H1 (cell line): ENCODE measurements around the gene SPATA32. TPM values are rescaled to one million over a fixed set of nuclear protein-coding genes. Genes with fewer than 3 reads are reported as not detected.

Experiments
- CTCF ChIA-PET: fragments of 300-600 bp; sonication (Branson Sonifier 250); formaldehyde crosslinking; loops from one replicate; lab custom pipeline; 2021; ENCODE audit not compliant: partially characterized antibody; lab: Charles Lee
- POLR2A ChIA-PET: fragments of 300-600 bp; sonication (Branson Sonifier 250); formaldehyde crosslinking; loops from one replicate; lab custom pipeline; 2021; ENCODE audit warnings: inconsistent platforms; ENCODE audit not compliant: partially characterized antibody; lab: Charles Lee
- DNase-seq, 2 experiments: peaks; one replicate each; pipeline versions ENCODE4 v3.0.0 to v3.0.0-alpha.2; 2010 to 2022; ENCODE audit warnings: low spot score in 2 of 2, low read depth in 1 of 2, mixed read lengths in 1 of 2
- FAIRE-seq: peaks from 2 replicates; lab custom pipeline; 2011; peaks lifted over from hg19 to GRCh38; lab: Jason Lieb, UNC
- H2AFZ ChIP-seq: 2 replicates; pipeline ENCODE4 v1.8.1; 2012; ENCODE audit warnings: low read length, inconsistent platforms
- H2AK5ac ChIP-seq: 2 replicates; pipeline ENCODE4 v1.6.1; 2013; ENCODE audit warnings: low read depth, low read length
- H2BK120ac ChIP-seq: replicated peaks from 2 replicates; pipeline ENCODE3; 2013; ENCODE audit warnings: low read depth, low read length, inconsistent platforms
- H2BK12ac ChIP-seq: 2 replicates; pipeline ENCODE4 v1.6.1; 2013; ENCODE audit warnings: low read depth, low read length
- H2BK15ac ChIP-seq: 2 replicates; pipeline ENCODE4 v1.6.1; 2013; ENCODE audit warnings: low read length
- H2BK20ac ChIP-seq: 2 replicates; pipeline ENCODE4 v1.6.1; 2013; ENCODE audit warnings: low read length
- H2BK5ac ChIP-seq: 2 replicates; pipeline ENCODE4 v1.6.1; 2013; ENCODE audit warnings: low read depth, low read length
- H3K14ac ChIP-seq: 2 replicates; pipeline ENCODE4 v1.6.1; 2013; ENCODE audit warnings: inconsistent platforms; ENCODE audit not compliant: insufficient read length
- H3K18ac ChIP-seq: 2 replicates; pipeline ENCODE4 v1.6.1; 2013; ENCODE audit warnings: low read length; ENCODE audit errors: extremely low read depth
- H3K23ac ChIP-seq: 2 replicates; pipeline ENCODE4 v1.6.1; 2013; ENCODE audit warnings: inconsistent platforms; ENCODE audit not compliant: insufficient read length
- H3K23me2 ChIP-seq: 2 replicates; pipeline ENCODE4 v1.6.1; 2013; ENCODE audit warnings: low read depth, low read length
- H3K27ac ChIP-seq: 2 replicates; pipeline ENCODE4 v1.6.1; 2011; ENCODE audit warnings: low read depth, low read length, inconsistent platforms
- H3K27me3 ChIP-seq, 4 experiments: replicated peaks in 1 of 4; 1 replicate in 1 of 4; 2 replicates in 3 of 4; pipeline versions ENCODE4 v1.6.1 to v1.8.1; 2011 to 2013; ENCODE audit warnings: low read length in 3 of 4, mild to moderate bottlenecking in 3 of 4, inconsistent platforms in 2 of 4, mixed read lengths in 2 of 4, moderate library complexity in 1 of 4; ENCODE audit not compliant: control insufficient read depth in 3 of 4, insufficient read depth in 3 of 4; ENCODE audit errors: extremely low read depth in 1 of 4
- H3K36me3 ChIP-seq, 4 experiments: 2 replicates each; pipeline versions ENCODE4 v1.6.1 to v1.8.1; 2011 to 2013; ENCODE audit warnings: mild to moderate bottlenecking in 4 of 4, low read length in 3 of 4, moderate library complexity in 2 of 4, control low read depth in 1 of 4, inconsistent platforms in 1 of 4; ENCODE audit not compliant: insufficient read depth in 4 of 4, control insufficient read depth in 2 of 4
- H3K4ac ChIP-seq: replicated peaks from 2 replicates; pipeline ENCODE3; 2013; ENCODE audit warnings: low read length, low read depth, mixed read lengths, inconsistent platforms; ENCODE audit not compliant: insufficient read length
- H3K4me1 ChIP-seq, 4 experiments: replicated peaks in 1 of 4; 1 replicate in 1 of 4; 2 replicates in 3 of 4; pipeline versions ENCODE4 v1.6.1 to v1.8.1; 2011 to 2013; ENCODE audit warnings: low read length in 3 of 4, inconsistent platforms in 2 of 4, mixed read lengths in 1 of 4; ENCODE audit not compliant: insufficient read depth in 4 of 4, control insufficient read depth in 3 of 4
- H3K4me2 ChIP-seq, 2 experiments: 2 replicates each; pipeline versions ENCODE4 v1.6.1 to v1.8.1; 2011 to 2013; ENCODE audit warnings: low read depth in 2 of 2, low read length in 2 of 2, control low read depth in 1 of 2, inconsistent platforms in 1 of 2, mild to moderate bottlenecking in 1 of 2; ENCODE audit not compliant: insufficient read depth in 1 of 2
- H3K4me3 ChIP-seq, 4 experiments: fragments of 200-600, 300-600 bp in 1 of 4; sonication (generic), shearing (Covaris generic), sonication (Bioruptor Twin) in 1 of 4; 2 replicates each; pipeline versions ENCODE4 v1.5.1 to v1.8.1; 2011 to 2016; ENCODE audit warnings: low read length in 4 of 4, low read depth in 3 of 4, control low read depth in 2 of 4, inconsistent platforms in 2 of 4, mild to moderate bottlenecking in 2 of 4, mixed read lengths in 1 of 4, moderate library complexity in 1 of 4; ENCODE audit not compliant: insufficient read depth in 2 of 4; ENCODE audit errors: extremely low read depth in 1 of 4
- H3K56ac ChIP-seq: replicated peaks from 2 replicates; pipeline ENCODE3; 2013; ENCODE audit warnings: low read depth, mild to moderate bottlenecking, mixed read lengths, low read length, inconsistent platforms; ENCODE audit not compliant: insufficient read length
- H3K79me1 ChIP-seq: 2 replicates; pipeline ENCODE4 v1.6.1; 2013; ENCODE audit warnings: low read depth, low read length, control low read depth
- H3K79me2 ChIP-seq, 2 experiments: 2 replicates each; pipeline versions ENCODE4 v1.6.1 to v1.8.1; 2012 to 2013; ENCODE audit warnings: low read length in 2 of 2, mild to moderate bottlenecking in 2 of 2, inconsistent platforms in 1 of 2; ENCODE audit not compliant: insufficient read depth in 2 of 2, control insufficient read depth in 1 of 2
- H3K9ac ChIP-seq, 4 experiments: replicated peaks in 1 of 4; 1 replicate in 1 of 4; 2 replicates in 3 of 4; pipeline versions ENCODE4 v1.6.1 to v1.8.1; 2011 to 2013; ENCODE audit warnings: low read depth in 3 of 4, low read length in 3 of 4, control low read depth in 2 of 4, mild to moderate bottlenecking in 2 of 4, moderate library complexity in 2 of 4, inconsistent platforms in 1 of 4; ENCODE audit errors: extremely low read depth in 1 of 4
- H3K9me3 ChIP-seq, 2 experiments: 2 replicates each; pipeline versions ENCODE4 v1.6.1 to v1.8.1; 2012 to 2013; ENCODE audit warnings: mild to moderate bottlenecking in 2 of 2, moderate library complexity in 2 of 2, control low read depth in 1 of 2, inconsistent platforms in 1 of 2, low read depth in 1 of 2, low read length in 1 of 2, mixed read lengths in 1 of 2; ENCODE audit not compliant: insufficient read depth in 2 of 2
- H4K20me1 ChIP-seq, 2 experiments: replicated peaks in 1 of 2; 2 replicates each; pipeline versions ENCODE3 to v1.8.1; 2011 to 2013; ENCODE audit warnings: inconsistent platforms in 2 of 2, low read length in 2 of 2, mild to moderate bottlenecking in 1 of 2; ENCODE audit not compliant: insufficient read depth in 2 of 2, control insufficient read depth in 1 of 2
- H4K5ac ChIP-seq: 2 replicates; pipeline ENCODE4 v1.6.1; 2013; ENCODE audit warnings: low read length, low read depth, mixed read lengths, inconsistent platforms; ENCODE audit not compliant: insufficient read length
- H4K8ac ChIP-seq: 2 replicates; pipeline ENCODE4 v1.8.0; 2013; ENCODE audit warnings: mild to moderate bottlenecking, moderate library complexity, low read length, inconsistent platforms; ENCODE audit not compliant: insufficient read depth; ENCODE audit errors: extremely low read depth
- H4K91ac ChIP-seq: replicated peaks from 2 replicates; pipeline ENCODE3; 2013; ENCODE audit warnings: low read length, mixed read lengths, inconsistent platforms; ENCODE audit not compliant: insufficient read length
- HDAC2 ChIP-seq, 2 experiments: fragments of 300-600 bp in 1 of 2; sonication (generic) in 1 of 2; IDR thresholded peaks; 2 replicates each; pipeline ENCODE4 v1.6.1; 2011 to 2012; ENCODE audit warnings: low read depth in 2 of 2, low read length in 2 of 2, mild to moderate bottlenecking in 2 of 2, moderate library complexity in 2 of 2, borderline replicate concordance in 1 of 2, inconsistent platforms in 1 of 2
- WGBS, 2 experiments: shearing (Covaris generic) in 1 of 2; methylation state at CpG; one replicate each; pipeline versions ENCODE4 v1.1.6 to v1.1.7; 2013 to 2015; ENCODE audit warnings: low lambda C conversion rate in 2 of 2, mixed read lengths in 2 of 2, inconsistent platforms in 1 of 2, low coverage in 1 of 2, missing lambda C conversion rate in 1 of 2; ENCODE audit not compliant: insufficient replicate concordance in 2 of 2, insufficient coverage in 1 of 2, insufficient read length in 1 of 2; ENCODE audit errors: extremely low coverage in 1 of 2, missing lambda C conversion rate in 1 of 2; 5-methylcytosine and 5-hydroxymethylcytosine counted together
- polyA plus RNA-seq, 7 experiments: library from polyadenylated mRNA; depleted of rRNA in 3 of 7; stranded (reverse) in 5 of 7; unstranded in 2 of 7; fragments of >200 nt in 5 of 7; fragments of 200-250 nt in 2 of 7; gene quantifications; 1 replicate in 5 of 7; 2 replicates in 1 of 7; 4 replicates in 1 of 7; pipeline versions ENCODE4 v1.2.1 to v1.2.3, GENCODE V29; 2011 to 2013; ENCODE audit warnings: missing spikeins in 2 of 7, mixed read lengths in 2 of 7
- total RNA-seq: library from RNA; stranded (reverse); fragmentation: NEBNext Ultra II Directional; extraction: Animal tissue kit (Norgen Biotek cat#: 25700); gene quantifications from 2 replicates; pipeline ENCODE4 v1.2.1, GENCODE V29; 2021

SPATA32 gene
- total and polyA plus RNA-seq, 2 of the 8 experiments (the other 6 are each of a cell fraction or from before 2014, with no cell fraction given) = 0.24 TPM; not detected in 1

DNA sequence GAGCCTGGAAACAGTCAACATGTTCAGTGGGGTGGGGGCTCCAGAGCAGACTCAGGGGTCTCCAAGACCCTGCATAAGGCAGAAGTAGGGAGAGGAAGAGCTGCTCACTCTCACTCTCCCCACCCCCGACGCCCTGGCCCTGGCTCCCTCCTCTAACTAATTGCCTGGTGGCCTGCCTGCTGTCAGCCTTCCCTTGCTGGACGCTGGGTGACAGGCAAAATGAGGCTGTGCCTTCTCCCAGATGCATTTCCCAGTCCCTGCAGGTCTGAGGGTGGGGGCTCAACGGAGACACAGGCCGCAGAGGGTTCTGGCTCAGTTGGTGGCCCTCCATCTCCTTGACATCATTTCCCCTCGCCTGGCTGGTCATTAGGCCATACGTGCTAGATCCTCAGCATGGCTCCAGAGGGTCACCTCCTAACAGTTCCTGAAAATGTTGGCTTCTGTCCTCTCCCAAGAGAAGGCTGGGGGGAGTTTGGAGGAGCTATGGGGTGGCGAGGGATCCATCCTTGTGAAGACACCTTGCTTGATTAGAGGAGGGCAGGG is 38.8 kb downstream of the SPATA32 start:
- H2BK12ac ChIP-seq = peak overlapping the region; percentile 68; the same call in 1 of the 2 replicates
- WGBS, 2 experiments = 57% methylated on average over 8 of the region's 8 CpGs; no CpG with 5 or more reads in 1 of the 2 experiments
- no peaks in the 10 kb centered on the region for H3K79me2 ChIP-seq
- CTCF ChIA-PET = interaction anchor here (0.6 to 9.3 kb wide), 8 partner anchors 10 to 167 kb away, joined by 3 to 282 read pairs (median 4); partner anchors contain the start of gene ACBD4
- H3K9ac ChIP-seq = no peak overlapping the region
- DNase-seq (no peak), FAIRE-seq (no peak)
- H3K56ac ChIP-seq = no peak overlapping the region
- H3K23ac ChIP-seq = no peak overlapping the region
- POLR2A ChIA-PET = interaction anchor here (0.6 to 6.5 kb wide), 5 partner anchors 18 to 93 kb away, joined by 3 to 54 read pairs (median 4); partner anchors contain the start of genes HEXIM1 and MAP3K14
- H3K9me3 ChIP-seq = no peaks in the 10 kb centered on the region
- H2AFZ ChIP-seq = no peak overlapping the region
- peak overlapping the region; percentile 14; the same call in 1 of the 2 replicates for H2BK15ac ChIP-seq
- no peak overlapping the region for H3K4ac ChIP-seq
- H3K14ac ChIP-seq = no peak overlapping the region
- H3K4me3 ChIP-seq = peak overlapping the region in 2 of 4 experiments; percentile 37 to 85; a peak in 3 of 8 replicates
- no peaks in the 10 kb centered on the region for H3K36me3 ChIP-seq
- no peak overlapping the region for H4K91ac ChIP-seq
- H2BK20ac ChIP-seq = no peak overlapping the region; the same call in 1 of the 2 replicates
- no peaks in the 10 kb centered on the region for H4K20me1 ChIP-seq
- H3K27me3 ChIP-seq = peaks cover 15 to 45% (median 36%) of the 10 kb centered on the region in 4 experiments
- no peak for TF ChIP-seq HDAC2 (IDR thresholded peaks at IDR 0.05; ENCODE audit: borderline replicate concordance in 1 of 2, low read depth in 2 of 2, low read length in 2 of 2)
- peaks cover 7% of the 10 kb centered on the region; the same call in 1 of the 2 replicates for H3K23me2 ChIP-seq
- no peak overlapping the region for H4K5ac ChIP-seq
- H3K18ac ChIP-seq = no peak overlapping the region
- no peaks in the 10 kb centered on the region for H3K79me1 ChIP-seq
- peak overlapping the region; percentile 54 to 98 for H3K4me2 ChIP-seq
- no peak overlapping the region for H3K27ac ChIP-seq
- H3K4me1 ChIP-seq = peaks cover 0 to 19% (median 11%) of the 10 kb centered on the region in 4 experiments; a peak in 6 of 7 replicates
- no peak overlapping the region for H2BK120ac ChIP-seq
- H4K8ac ChIP-seq = no peak overlapping the region; the same call in 1 of the 2 replicates
- H2AK5ac ChIP-seq = 0 out of 2 replicates have a peak overlapping the region, but pooled peaks have one; percentile 16
- no peak overlapping the region for H2BK5ac ChIP-seq
